Brain microvascular endothelial cell (primary cell): ENCODE data around the gene TMEM212.
"Not testable (repeated sequence)": the region's sequence is repeated elsewhere in the genome, so short reads cannot be mapped to it uniquely, and the experiment has no call there.

Source experiments
- DNase-seq: peaks from one replicate; pipeline ENCODE4 v3.0.0-alpha.2; 2020
- H3K27ac ChIP-seq: fragments of 250-450 bp; sonication (Bioruptor Pico); 2 replicates; pipeline ENCODE4 v1.5.1; 2020; ENCODE audit warnings: mild to moderate bottlenecking, moderate library complexity
- H3K27me3 ChIP-seq: fragments of 250-450 bp; sonication (Bioruptor Pico); replicated peaks from 2 replicates; pipeline ENCODE4 v1.5.1; 2020; ENCODE audit warnings: mild to moderate bottlenecking
- H3K36me3 ChIP-seq: fragments of 250-450 bp; sonication (Bioruptor Pico); replicated peaks from 2 replicates; pipeline ENCODE4 v1.5.1; 2020; ENCODE audit warnings: mild to moderate bottlenecking
- H3K4me3 ChIP-seq: 2 replicates; pipeline ENCODE4 v1.5.1; 2011; ENCODE audit warnings: low read depth, mild to moderate bottlenecking, control low read depth, low read length, moderate library complexity
- in situ Hi-C: cut with HindIII; loops from 2 replicates; pipeline ENCODE4 v1.10.0; 2017; ENCODE audit warnings: low sequenced_read_pairs, low pct_ligation_motif_present
- TF ChIP-seq, protein P1 (sequence below): IDR thresholded peaks from 2 replicates; pipeline ENCODE4 v1.5.1; 2011; ENCODE audit warnings: low read depth, mild to moderate bottlenecking, moderate library complexity, low read length, control low read depth, inconsistent platforms; ENCODE audit errors: missing control alignments

Gene TMEM212

DNA sequence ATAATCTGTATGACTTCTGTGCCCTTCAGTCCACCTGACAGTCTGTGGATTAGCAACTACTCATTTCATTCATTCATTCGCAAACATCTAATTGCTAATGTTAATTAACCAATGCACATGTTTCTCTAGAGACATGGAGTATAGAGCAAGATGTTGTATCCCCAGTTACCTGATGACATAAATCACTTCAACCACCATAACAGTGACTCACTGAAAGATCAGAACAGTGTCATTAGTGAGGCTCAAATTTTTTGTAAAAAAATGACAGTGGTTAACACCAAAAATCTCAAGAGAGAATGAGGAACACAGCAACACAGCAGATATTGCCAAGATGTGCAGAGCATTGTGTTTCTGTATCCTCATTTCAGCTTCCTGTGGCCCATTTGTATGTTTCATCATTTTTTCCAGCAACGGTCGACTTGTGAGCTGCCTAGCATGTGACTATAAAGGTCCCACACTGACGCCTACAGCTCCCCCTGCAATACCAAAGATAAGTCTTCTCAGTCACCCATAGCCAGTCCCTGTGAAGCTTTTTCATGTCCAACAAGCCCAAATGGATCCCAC, 29.2 kb upstream of the TMEM212 start:
- Histone ChIP-seq H3K36me3 (no peaks in the 10 kb centered on the region), H3K4me3 (no peak overlapping the region), H3K27me3 (no peaks in the 10 kb centered on the region), H3K27ac (peak overlapping the region; percentile 14)
- in situ Hi-C loops, result no loop called here
- TF ChIP-seq, protein P1, sequence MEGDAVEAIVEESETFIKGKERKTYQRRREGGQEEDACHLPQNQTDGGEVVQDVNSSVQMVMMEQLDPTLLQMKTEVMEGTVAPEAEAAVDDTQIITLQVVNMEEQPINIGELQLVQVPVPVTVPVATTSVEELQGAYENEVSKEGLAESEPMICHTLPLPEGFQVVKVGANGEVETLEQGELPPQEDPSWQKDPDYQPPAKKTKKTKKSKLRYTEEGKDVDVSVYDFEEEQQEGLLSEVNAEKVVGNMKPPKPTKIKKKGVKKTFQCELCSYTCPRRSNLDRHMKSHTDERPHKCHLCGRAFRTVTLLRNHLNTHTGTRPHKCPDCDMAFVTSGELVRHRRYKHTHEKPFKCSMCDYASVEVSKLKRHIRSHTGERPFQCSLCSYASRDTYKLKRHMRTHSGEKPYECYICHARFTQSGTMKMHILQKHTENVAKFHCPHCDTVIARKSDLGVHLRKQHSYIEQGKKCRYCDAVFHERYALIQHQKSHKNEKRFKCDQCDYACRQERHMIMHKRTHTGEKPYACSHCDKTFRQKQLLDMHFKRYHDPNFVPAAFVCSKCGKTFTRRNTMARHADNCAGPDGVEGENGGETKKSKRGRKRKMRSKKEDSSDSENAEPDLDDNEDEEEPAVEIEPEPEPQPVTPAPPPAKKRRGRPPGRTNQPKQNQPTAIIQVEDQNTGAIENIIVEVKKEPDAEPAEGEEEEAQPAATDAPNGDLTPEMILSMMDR, result no peak
- DNase-seq, result peak; percentile 32

DNA sequence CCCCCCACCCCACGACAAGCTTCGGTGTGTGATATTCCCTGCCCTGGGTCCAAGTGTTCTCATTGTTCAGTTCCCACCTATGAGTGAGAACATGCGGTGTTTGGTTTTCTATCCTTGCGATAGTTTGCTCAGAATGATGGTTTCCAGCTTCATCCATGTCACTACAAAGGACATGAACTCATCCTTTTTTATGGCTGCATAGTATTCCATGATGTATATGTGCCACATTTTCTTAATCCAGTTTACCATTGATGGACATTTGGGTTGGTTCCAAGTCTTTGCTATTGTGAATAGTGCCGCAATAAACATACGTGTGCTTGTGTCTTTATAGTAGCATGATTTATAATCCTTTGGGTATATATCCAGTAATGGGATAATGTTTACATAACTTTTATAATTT, 28.5 kb upstream of the TMEM212 start:
- H3K27ac ChIP-seq, DNase-seq, H3K27me3 ChIP-seq, in situ Hi-C loops, H3K36me3 ChIP-seq, H3K4me3 ChIP-seq: not testable (repeated sequence)

DNA sequence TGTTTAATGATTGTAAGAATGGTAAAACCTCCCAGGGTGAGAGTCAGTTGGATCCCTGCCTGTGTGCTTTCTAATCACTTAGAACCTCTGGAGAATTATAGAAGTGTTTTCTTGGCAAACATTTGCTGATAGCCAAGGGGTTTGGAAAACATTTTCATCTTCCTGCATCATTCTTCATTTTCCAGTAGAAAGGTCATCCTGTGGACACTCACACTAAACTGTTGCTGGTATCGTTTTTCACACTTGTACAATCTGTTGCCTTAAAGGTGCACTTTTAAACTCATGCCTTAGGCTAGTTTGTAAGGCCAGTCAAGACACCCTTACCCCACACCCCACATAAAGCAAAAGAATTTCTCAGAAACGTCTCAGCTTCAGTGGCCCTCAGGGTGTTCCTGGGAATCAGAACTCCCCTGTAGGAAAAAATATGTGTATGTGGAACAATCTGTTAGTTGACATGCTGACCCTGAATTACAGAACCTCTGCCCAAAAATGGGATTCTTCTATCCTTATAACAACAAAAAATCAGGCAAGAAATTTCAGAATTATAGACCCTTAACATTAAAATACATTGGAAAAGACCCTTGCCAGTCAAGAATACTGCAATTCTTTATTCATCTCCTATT, 27.1 kb upstream of the TMEM212 start:
- TF ChIP-seq, protein P1, result no peak
- Histone ChIP-seq H3K27me3 (no peaks in the 10 kb centered on the region), H3K27ac (peak overlapping the region; percentile 75), H3K36me3 (no peaks in the 10 kb centered on the region), H3K4me3 (no peak overlapping the region)
- in situ Hi-C loops, result no loop called here
- peak; percentile 59 for DNase-seq

DNA sequence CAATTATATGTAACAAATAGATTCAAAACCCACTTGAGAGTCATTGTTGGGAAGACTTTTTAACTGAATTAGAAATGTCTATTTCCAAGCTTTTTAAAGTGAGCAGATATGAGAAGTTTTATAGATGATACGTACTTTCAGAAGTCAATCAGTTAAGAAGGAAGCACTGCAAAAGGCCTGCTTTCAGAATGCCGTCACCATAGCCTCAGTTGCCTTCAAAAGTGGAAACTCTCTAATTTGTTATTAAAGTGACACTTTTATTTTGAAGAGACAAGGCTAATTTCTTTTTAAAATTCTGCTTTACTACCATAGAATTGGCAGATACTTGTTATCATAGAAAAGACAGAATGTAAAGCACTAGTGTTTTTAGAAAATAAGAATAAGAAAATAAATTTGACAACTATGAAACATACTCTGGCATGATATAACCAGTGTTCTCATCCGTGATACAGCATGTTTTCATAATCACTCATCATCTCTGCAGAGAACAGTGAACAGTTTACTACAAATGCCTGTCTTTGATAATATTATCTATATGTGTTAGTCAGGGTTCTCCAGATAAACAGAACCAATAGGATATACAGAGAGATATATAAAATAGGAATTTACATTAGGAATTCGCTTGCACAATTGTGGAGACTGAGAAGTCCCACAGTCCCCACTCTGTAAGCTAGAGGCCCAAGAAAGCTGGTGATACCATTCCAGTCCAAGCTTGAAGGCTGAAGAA, 25.9 kb upstream of the TMEM212 start:
- in situ Hi-C loops, result no loop called here

DNA sequence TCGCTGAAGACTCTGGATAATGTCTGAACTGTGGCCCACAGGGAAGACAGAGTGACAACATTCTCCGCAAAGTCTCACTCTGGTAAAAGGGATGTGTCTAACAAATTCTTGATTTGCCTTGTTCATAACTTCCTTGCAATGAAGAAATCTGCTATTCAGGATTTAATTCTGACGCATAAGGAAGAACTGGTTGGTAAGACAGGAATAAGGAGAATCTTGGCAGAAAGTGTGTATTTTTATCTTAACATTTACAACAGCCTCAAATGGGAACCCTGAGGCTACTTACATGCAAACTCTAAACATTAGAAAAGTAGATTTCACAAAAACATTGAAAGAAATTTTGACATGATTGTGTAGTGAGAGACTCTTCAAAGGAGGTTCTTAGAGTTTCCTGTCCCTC, 22.1 kb upstream of the TMEM212 start:
- Histone ChIP-seq H3K27ac (no peak overlapping the region), H3K36me3 (no peaks in the 10 kb centered on the region), H3K4me3 (no peak overlapping the region), H3K27me3 (no peaks in the 10 kb centered on the region)
- DNase-seq, result no peak
- TF ChIP-seq, protein P1, result no peak
- in situ Hi-C loops, result no loop called here

More for the DNA sequence above, 25.9 kb upstream of the TMEM212 start:
- TF ChIP-seq, protein P1, result no peak
- peak; percentile 42 for DNase-seq
- no peak overlapping the region for H3K4me3 ChIP-seq
- peak overlapping the region; percentile 75 for H3K27ac ChIP-seq
- H3K36me3 ChIP-seq, result no peaks in the 10 kb centered on the region
- H3K27me3 ChIP-seq, result no peaks in the 10 kb centered on the region

DNA sequence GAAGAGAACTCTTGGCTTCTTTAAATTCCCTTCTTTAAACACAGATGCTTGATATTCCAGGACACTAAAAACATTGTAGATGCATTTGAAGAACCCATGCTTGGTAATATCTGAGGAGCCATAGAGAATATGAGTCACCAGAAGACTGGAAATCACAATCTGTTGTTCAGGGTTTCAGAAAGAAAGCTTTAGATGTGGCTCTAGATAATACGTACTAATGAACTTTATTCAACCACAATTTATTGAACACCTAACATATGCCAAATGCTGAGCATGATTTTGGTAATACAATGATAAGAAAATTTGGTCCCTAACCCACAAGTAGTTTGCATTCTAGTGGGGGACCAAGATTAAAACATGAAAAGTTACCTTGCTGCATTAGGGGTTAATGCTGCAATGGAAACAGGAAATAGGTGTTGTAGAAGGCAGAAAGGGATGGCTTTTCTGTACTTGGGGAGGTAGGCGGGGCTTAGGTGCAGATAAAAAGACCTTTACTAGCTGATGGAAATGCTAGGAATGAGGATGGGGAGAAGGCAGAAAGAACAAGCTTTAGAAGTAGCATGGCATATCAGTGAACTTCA, 21.3 kb upstream of the TMEM212 start:
- TF ChIP-seq, protein P1, result no peak
- Histone ChIP-seq H3K27ac (no peak overlapping the region), H3K4me3 (no peak overlapping the region), H3K36me3 (no peaks in the 10 kb centered on the region), H3K27me3 (no peaks in the 10 kb centered on the region)
- no peak for DNase-seq
- in situ Hi-C loops, result no loop called here
